Endothelial cell of umbilical vein (primary cell): ENCODE results near the gene FECH. TPM values are rescaled to one million over a fixed set of nuclear protein-coding genes. Genes with fewer than 3 reads are reported as not detected.

ENCODE experiments used
- BruUV-seq: library from RNA; stranded (reverse); fragments of 400-500 nt; replicated peaks from 2 replicates; lab custom pipeline; 2021; lab: Mats Ljungman, UMichigan
- CTCF ChIA-PET: fragments of 300-600, 350-600 bp; sonication (Branson Sonifier 250); formaldehyde crosslinking; loops from one replicate; lab custom pipeline; 2021; ENCODE audit warnings: antibody characterized with exemption, inconsistent platforms; lab: Charles Lee
- POLR2A ChIA-PET: fragments of 300-600, 350-600 bp; sonication (Branson Sonifier 250); formaldehyde crosslinking; loops from one replicate; lab custom pipeline; 2021; ENCODE audit warnings: antibody characterized with exemption, inconsistent platforms; lab: Charles Lee
- DNase-seq: peaks from one replicate; pipeline ENCODE4 v3.0.0-alpha.2; 2011; ENCODE audit warnings: low read depth, low spot score
- FAIRE-seq: peaks from 2 replicates; lab custom pipeline; 2011; peaks lifted over from hg19 to GRCh38; lab: Jason Lieb, UNC
- H2AFZ ChIP-seq: 2 replicates; pipeline ENCODE4 v1.6.0; 2012; ENCODE audit warnings: low read depth, low read length, control low read depth, inconsistent platforms
- H3K27ac ChIP-seq: 2 replicates; pipeline ENCODE4 v1.5.1; 2011; ENCODE audit warnings: low read depth, mild to moderate bottlenecking, control low read depth, low read length, moderate library complexity; ENCODE audit not compliant: insufficient read depth
- H3K27me3 ChIP-seq, 2 experiments: 2 replicates each; pipeline versions ENCODE4 v1.6.0 to v1.6.1; 2011; ENCODE audit warnings: low read length in 2 of 2, mixed read lengths in 1 of 2; ENCODE audit not compliant: control insufficient read depth in 2 of 2, insufficient read depth in 2 of 2
- H3K36me3 ChIP-seq, 2 experiments: 2 replicates in 1 of 2; 3 replicates in 1 of 2; pipeline ENCODE4 v1.5.1; 2011; ENCODE audit warnings: low read length in 2 of 2, mild to moderate bottlenecking in 1 of 2, moderate library complexity in 1 of 2; ENCODE audit not compliant: control insufficient read depth in 2 of 2, insufficient read depth in 2 of 2; ENCODE audit errors: extremely low read depth in 1 of 2
- H3K4me1 ChIP-seq: 3 replicates; pipeline ENCODE4 v1.5.1; 2011; ENCODE audit warnings: mild to moderate bottlenecking, low read length; ENCODE audit not compliant: control insufficient read depth, insufficient read depth; ENCODE audit errors: extremely low read depth
- H3K4me2 ChIP-seq: 2 replicates; pipeline ENCODE4 v1.6.1; 2011; ENCODE audit warnings: low read length, control low read depth, mixed read lengths; ENCODE audit not compliant: insufficient read depth
- H3K4me3 ChIP-seq, 3 experiments: fragments of 200-600 bp in 1 of 3; sonication (generic), shearing (Covaris generic) in 1 of 3; replicated peaks in 1 of 3; 2 replicates each; pipeline ENCODE4 v1.5.1; 2011 to 2016; ENCODE audit warnings: control low read depth in 3 of 3, low read length in 3 of 3, mild to moderate bottlenecking in 2 of 3, inconsistent platforms in 1 of 3, low read depth in 1 of 3, moderate library complexity in 1 of 3; ENCODE audit not compliant: insufficient read depth in 1 of 3
- H3K79me2 ChIP-seq: 2 replicates; pipeline ENCODE4 v1.6.0; 2012; ENCODE audit warnings: low read length, inconsistent platforms; ENCODE audit not compliant: control insufficient read depth, insufficient read depth
- H3K9ac ChIP-seq: replicated peaks from 2 replicates; pipeline ENCODE3; 2011; ENCODE audit warnings: low read length, control low read depth; ENCODE audit not compliant: insufficient read depth; ENCODE audit errors: extremely low read depth
- H3K9me1 ChIP-seq: replicated peaks from 3 replicates; pipeline ENCODE4 v1.6.0; 2011; ENCODE audit warnings: mild to moderate bottlenecking, low read length; ENCODE audit not compliant: control insufficient read depth, insufficient read depth; ENCODE audit errors: extremely low read depth
- H3K9me3 ChIP-seq: replicated peaks from 2 replicates; pipeline ENCODE4 v1.5.1; 2012; ENCODE audit warnings: low read length, inconsistent platforms; ENCODE audit not compliant: control insufficient read depth, insufficient read depth
- H4K20me1 ChIP-seq: replicated peaks from 2 replicates; pipeline ENCODE3; 2011; ENCODE audit warnings: mild to moderate bottlenecking, low read length; ENCODE audit not compliant: control insufficient read depth, insufficient read depth; ENCODE audit errors: extremely low read depth
- EZH2 ChIP-seq: IDR thresholded peaks from 2 replicates; pipeline ENCODE4 v1.6.1; 2012; ENCODE audit warnings: borderline replicate concordance, low read depth, mild to moderate bottlenecking, moderate library complexity, low read length, inconsistent platforms; ENCODE audit not compliant: severe bottlenecking
- JUN ChIP-seq: IDR thresholded peaks from 2 replicates; pipeline ENCODE4 v1.6.1; 2011; ENCODE audit warnings: borderline replicate concordance, low read depth; ENCODE audit not compliant: insufficient read length, insufficient read depth
- MYC ChIP-seq: IDR thresholded peaks from one replicate; pipeline ENCODE4 v1.6.1; 2011; ENCODE audit warnings: mild to moderate bottlenecking, low read depth, low read length
- POLR2A ChIP-seq: IDR thresholded peaks from 2 replicates; pipeline ENCODE4 v1.6.1; 2012; ENCODE audit warnings: low read depth, mild to moderate bottlenecking, control low read depth, low read length
- POLR2AphosphoS5 ChIP-seq: IDR thresholded peaks from 2 replicates; pipeline ENCODE4 v1.6.1; 2012; ENCODE audit warnings: low read depth, mild to moderate bottlenecking, control low read depth, low read length, moderate library complexity; ENCODE audit not compliant: insufficient read depth
- dilution Hi-C: fragments of 300-500 bp; cut with MboI; formaldehyde crosslinking; loops from one replicate; pipeline ENCODE4 v1.15.0; 2019; ENCODE audit warnings: low sequenced_read_pairs; ENCODE audit not compliant: extremely low pct_ligation_motif_present
- intact Hi-C: fragments of 100-400 bp; cut with micrococcal nuclease; formaldehyde crosslinking; loops from one replicate; pipeline ENCODE4 v1.10.0; 2022
- polyA plus RNA-seq, 4 experiments: library from polyadenylated mRNA; depleted of rRNA in 3 of 4; stranded (reverse) in 3 of 4; unstranded in 1 of 4; fragments of >200 nt; gene quantifications; 2 replicates each; pipeline versions ENCODE4 v1.2.1 to v1.2.3, GENCODE V29; 2011 to 2012; ENCODE audit warnings: missing spikeins in 1 of 4
- total RNA-seq: library from RNA; stranded (reverse); gene quantifications from 2 replicates; pipeline ENCODE4 v1.2.3, GENCODE V29; 2021
- TF ChIP-seq, protein P1 (sequence below), 2 donors: IDR thresholded peaks; 1 replicate in 1 of 2; 2 replicates in 1 of 2; pipeline ENCODE4 v1.5.1; 2011; ENCODE audit warnings: low read length in 2 of 2, mild to moderate bottlenecking in 2 of 2, moderate library complexity in 2 of 2, control low read depth in 1 of 2, inconsistent platforms in 1 of 2, low read depth in 1 of 2; ENCODE audit not compliant: insufficient read depth in 1 of 2; ENCODE audit errors: extremely low read depth in 1 of 2
- TF ChIP-seq, protein P2 (sequence below): IDR thresholded peaks from 2 replicates; pipeline ENCODE4 v1.6.1; 2011; ENCODE audit not compliant: insufficient read depth, insufficient read length

FECH gene
- total and polyA plus RNA-seq, 2 donors (not counting 3 experiments of a cell fraction or from before 2014, with no cell fraction given), result 25.3 to 27.9 TPM

- BruUV-seq, result no TSS peak
- no peaks in the 10 kb centered on the region for H4K20me1 ChIP-seq
- no peak overlapping the region for H3K4me3 ChIP-seq
- no peak overlapping the region for H3K27ac ChIP-seq
- no peaks in the 10 kb centered on the region for H3K27me3 ChIP-seq
- DNase-seq (no peak), FAIRE-seq (no peak)
- ChIA-PET POLR2A (no interaction called here), CTCF (no interaction called here)
- H3K9me1 ChIP-seq, result no peaks in the 10 kb centered on the region
- dilution Hi-C loops (no loop called here), intact Hi-C loops (no loop called here)
- no peak overlapping the region for H2AFZ ChIP-seq
- peaks cover 0 to 5% of the 10 kb centered on the region in 2 experiments for H3K36me3 ChIP-seq
- no peak overlapping the region for H3K9ac ChIP-seq
- H3K4me2 ChIP-seq, result no peak overlapping the region
- TF ChIP-seq MYC, result no peak
- TF ChIP-seq, protein P1, sequence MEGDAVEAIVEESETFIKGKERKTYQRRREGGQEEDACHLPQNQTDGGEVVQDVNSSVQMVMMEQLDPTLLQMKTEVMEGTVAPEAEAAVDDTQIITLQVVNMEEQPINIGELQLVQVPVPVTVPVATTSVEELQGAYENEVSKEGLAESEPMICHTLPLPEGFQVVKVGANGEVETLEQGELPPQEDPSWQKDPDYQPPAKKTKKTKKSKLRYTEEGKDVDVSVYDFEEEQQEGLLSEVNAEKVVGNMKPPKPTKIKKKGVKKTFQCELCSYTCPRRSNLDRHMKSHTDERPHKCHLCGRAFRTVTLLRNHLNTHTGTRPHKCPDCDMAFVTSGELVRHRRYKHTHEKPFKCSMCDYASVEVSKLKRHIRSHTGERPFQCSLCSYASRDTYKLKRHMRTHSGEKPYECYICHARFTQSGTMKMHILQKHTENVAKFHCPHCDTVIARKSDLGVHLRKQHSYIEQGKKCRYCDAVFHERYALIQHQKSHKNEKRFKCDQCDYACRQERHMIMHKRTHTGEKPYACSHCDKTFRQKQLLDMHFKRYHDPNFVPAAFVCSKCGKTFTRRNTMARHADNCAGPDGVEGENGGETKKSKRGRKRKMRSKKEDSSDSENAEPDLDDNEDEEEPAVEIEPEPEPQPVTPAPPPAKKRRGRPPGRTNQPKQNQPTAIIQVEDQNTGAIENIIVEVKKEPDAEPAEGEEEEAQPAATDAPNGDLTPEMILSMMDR (IDR thresholded peaks at IDR 0.05; ENCODE audit: extremely low read depth in 1 of 2, insufficient read depth in 1 of 2, low read depth in 1 of 2, low read length in 2 of 2), result no peak
- TF ChIP-seq POLR2A, result no peak
- TF ChIP-seq JUN, result no peak
- TF ChIP-seq EZH2, result no peak
- TF ChIP-seq, protein P2, sequence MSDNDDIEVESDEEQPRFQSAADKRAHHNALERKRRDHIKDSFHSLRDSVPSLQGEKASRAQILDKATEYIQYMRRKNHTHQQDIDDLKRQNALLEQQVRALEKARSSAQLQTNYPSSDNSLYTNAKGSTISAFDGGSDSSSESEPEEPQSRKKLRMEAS, result no peak
- TF ChIP-seq POLR2AphosphoS5, result no peak
- H3K79me2 ChIP-seq, result no peaks in the 10 kb centered on the region
- peaks cover 11% of the 10 kb centered on the region for H3K4me1 ChIP-seq
- H3K9me3 ChIP-seq, result no peaks in the 10 kb centered on the region
Measured at GRCh38 chr18:57584444-57584843, 2.1 kb downstream of the FECH start.
